ENCODE measurements around the gene WDR72.

The WDR72 gene

DNA sequence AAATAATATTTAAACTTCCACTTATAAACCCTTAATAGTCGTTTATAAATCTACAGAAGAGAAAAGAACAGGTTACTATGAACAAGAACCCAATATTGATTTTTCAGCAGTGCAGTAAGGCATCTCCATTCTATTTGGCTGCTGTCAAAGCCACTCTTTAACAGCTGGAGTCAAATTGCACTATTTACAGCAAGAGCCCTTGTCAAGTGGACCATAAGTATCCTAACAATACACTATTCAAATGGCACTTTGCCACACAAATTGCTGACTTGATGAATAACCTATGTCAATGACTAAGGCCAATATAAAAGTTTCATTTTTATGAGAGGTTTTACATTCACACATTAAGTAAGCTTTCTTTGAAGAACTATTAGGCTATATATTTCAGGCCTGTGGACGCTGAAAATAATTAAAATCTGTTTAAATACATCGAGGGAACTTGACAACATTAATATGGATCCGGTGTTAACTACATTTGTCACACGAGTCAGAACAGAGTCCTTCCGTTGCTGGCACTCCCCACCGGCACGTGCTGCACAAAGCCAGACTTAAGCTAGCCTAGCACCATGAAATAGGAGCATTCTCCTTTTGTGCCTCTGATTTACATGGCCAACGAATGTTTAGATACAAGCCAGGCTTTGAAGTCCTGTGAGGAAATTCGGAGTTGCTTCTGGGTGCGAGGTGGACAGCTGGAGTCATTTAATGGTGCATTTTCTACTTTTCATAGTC lies 100.5 kb downstream of the WDR72 start:
- H3K27me3 Mint-ChIP-seq = no peaks in the 10 kb centered on the region
- ATAC-seq = no peak

DNA sequence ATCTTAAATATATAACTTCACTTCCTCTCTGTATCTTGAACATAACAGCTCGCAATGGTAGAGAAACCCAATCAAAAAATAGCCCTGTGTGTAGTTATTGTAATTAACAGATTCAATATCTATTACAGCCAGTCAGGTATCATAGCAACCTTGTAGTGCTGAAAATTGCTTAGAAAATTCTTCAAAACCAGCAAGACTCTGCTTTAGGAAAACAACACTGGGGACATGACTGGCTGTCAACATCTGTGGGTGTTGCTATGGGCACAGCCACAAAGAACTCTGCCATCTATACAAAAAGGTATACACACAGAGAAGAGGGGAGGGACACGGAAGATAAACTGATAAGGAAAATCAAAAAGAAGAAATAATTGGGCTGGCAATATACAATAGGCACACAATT lies 101.2 kb downstream of the WDR72 start:
- Mint-ChIP-seq H3K9me3 (no peaks in the 10 kb centered on the region), H3K4me3 (no peak overlapping the region), H3K4me1 (no peaks in the 10 kb centered on the region), H3K27me3 (no peaks in the 10 kb centered on the region), H3K36me3 (no peaks in the 10 kb centered on the region), H3K27ac (no peak overlapping the region)
- no peak for ATAC-seq

More for the DNA sequence above, 100.5 kb downstream of the WDR72 start:
- no peak overlapping the region for H3K4me3 Mint-ChIP-seq
- H3K9me3 Mint-ChIP-seq = no peaks in the 10 kb centered on the region
- H3K27ac Mint-ChIP-seq = no peak overlapping the region
- no peaks in the 10 kb centered on the region for H3K36me3 Mint-ChIP-seq
- no peaks in the 10 kb centered on the region for H3K4me1 Mint-ChIP-seq

DNA sequence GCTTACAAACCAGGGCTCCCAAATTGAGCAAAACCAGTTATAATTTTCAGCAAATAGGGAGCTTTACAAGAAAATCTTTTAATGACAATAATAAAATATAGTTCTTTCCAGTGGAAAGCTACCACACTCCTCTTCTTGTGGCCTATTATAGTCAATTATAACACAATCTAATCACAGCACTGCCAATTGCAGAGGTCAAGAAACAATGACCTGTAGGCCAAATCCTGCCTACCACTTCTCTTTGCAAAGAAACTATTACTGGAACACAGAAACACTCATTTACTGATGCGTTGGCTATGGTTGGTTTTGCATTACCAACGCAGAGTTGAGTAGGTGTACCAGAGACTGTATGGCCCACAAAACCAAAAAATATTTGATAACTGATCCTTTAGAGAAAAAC lies 110.5 kb downstream of the WDR72 start:
- H3K4me3 Mint-ChIP-seq = no peak overlapping the region
- no peaks in the 10 kb centered on the region for H3K4me1 Mint-ChIP-seq
- no peak overlapping the region for H3K27ac Mint-ChIP-seq
- no peak for ATAC-seq
- no peaks in the 10 kb centered on the region for H3K27me3 Mint-ChIP-seq
- no peaks in the 10 kb centered on the region for H3K9me3 Mint-ChIP-seq
- no peaks in the 10 kb centered on the region for H3K36me3 Mint-ChIP-seq

DNA sequence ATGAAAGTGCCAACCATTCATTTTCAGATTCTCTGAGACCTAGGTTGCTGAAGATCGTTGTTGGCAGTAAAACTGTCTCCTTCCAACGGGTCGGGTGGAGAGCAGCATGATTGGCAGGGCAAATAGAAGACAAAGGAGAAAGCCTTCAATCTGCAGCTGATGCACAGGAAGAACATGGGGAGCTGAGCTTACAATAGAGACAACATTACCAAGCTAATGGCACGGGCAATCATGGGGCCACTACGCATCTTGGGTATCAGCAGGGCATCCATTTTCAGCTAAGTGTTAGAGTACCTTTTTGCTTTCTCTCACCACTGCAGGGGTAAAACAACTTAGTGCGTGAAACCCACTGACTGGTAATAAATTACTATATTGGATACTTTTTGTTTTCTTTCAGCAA lies 114.8 kb downstream of the WDR72 start:
- Mint-ChIP-seq H3K9me3 (no peaks in the 10 kb centered on the region), H3K36me3 (no peaks in the 10 kb centered on the region), H3K27ac (no peak overlapping the region), H3K27me3 (no peaks in the 10 kb centered on the region), H3K4me3 (no peak overlapping the region), H3K4me1 (no peaks in the 10 kb centered on the region)
- ATAC-seq = no peak

DNA sequence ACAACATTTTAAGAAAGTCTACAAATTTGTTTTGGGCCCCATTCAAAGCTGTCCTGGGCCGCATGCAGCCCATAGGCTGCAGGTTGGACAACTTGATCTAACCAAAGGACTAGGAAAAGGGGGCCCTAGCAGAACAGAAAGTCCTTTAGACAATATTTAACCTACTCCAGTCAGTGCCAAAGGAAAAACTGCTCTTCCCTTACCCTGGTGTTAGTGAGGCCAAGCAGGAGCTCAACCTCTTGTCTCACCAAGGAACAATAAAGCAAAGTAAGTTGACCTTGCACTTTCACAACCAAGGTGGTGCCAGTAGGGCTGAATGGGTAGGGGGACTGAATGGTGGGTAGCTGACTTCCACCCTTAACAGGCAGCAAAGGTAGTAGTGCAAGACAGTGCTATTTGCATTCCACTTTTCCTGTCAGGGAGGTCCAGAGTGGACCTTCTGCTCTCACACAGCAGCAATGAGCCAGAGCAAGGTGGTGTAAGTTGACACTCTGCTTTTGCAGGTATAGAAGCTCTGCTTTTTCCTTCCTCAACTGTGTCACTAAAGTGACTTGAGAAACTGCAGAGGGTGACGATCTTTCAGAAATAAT lies 124.9 kb downstream of the WDR72 start:
- Mint-ChIP-seq H3K4me1 (no peaks in the 10 kb centered on the region), H3K27ac (no peak overlapping the region), H3K36me3 (no peaks in the 10 kb centered on the region), H3K9me3 (peaks cover 17% of the 10 kb centered on the region), H3K27me3 (peaks cover 9% of the 10 kb centered on the region), H3K4me3 (no peak overlapping the region)
- no peak for ATAC-seq

DNA sequence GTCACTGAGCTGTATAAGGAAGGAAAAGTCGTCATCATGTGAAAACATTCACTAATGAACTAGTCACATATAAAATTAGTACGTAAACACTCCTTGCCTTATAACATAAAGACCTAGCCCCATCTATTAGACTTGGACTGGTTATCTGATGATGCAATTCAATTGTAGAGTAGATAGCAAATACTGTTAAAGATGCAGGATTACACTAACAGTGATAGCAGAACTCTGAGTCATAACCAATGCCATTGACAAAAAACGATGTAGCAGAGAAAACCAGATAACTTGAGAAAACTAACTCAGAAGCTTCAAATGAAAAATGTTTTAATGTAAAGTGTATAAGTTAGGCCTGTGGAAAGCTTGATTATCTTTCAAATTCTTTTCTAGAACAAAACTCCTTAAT lies 132.2 kb downstream of the WDR72 start:
- Mint-ChIP-seq H3K27me3 (no peaks in the 10 kb centered on the region), H3K4me3 (no peak overlapping the region), H3K36me3 (no peaks in the 10 kb centered on the region), H3K27ac (no peak overlapping the region), H3K4me1 (no peaks in the 10 kb centered on the region), H3K9me3 (peaks cover 12% of the 10 kb centered on the region)
- ATAC-seq = no peak

DNA sequence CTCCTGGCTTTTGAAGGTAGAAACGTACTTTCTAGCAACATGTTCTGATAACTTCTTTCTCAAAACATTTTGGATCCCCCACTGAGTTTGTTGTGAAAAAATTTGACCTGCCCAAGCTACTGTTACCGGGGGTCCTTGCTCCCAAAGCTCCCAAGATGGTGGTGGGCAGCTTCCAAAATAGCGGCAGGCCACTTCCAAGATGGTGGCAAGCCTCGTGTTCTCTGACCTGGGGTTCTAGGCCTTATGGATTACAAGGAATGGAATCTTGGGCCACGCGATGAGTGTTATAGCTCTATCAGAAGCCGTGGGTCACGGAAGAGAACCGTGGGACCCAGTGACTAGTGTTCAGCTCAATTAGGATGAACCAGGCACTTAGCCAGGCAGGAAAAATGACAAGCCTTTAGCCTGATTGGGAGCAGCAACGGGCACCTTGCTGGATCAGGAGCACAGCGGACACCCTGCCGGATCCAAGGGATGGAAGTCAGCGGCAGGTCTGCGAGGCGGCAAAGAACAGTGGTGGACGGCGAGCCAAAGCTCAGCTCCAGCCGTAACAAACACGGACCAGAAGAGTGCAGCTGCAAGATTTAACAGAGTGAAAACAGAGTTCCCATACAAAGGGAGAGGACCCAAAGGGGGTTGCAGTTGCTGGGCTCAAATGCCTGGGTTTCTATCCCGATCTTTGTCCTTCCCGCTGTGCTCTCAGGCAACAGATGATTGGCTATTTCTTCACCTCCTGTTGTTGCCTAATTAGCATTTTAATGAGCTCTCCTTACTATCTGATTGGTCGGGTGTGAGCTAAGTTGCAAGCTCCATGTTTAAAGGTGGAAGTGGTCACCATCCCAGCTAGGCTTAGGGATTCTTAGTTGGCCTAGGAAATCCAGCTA lies 133.3 kb downstream of the WDR72 start:
- no peaks in the 10 kb centered on the region for H3K36me3 Mint-ChIP-seq
- H3K27ac Mint-ChIP-seq = no peak overlapping the region
- H3K9me3 Mint-ChIP-seq = peaks cover 9% of the 10 kb centered on the region
- H3K27me3 Mint-ChIP-seq = no peaks in the 10 kb centered on the region
- H3K4me1 Mint-ChIP-seq = no peaks in the 10 kb centered on the region
- no peak for ATAC-seq
- H3K4me3 Mint-ChIP-seq = no peak overlapping the region

DNA sequence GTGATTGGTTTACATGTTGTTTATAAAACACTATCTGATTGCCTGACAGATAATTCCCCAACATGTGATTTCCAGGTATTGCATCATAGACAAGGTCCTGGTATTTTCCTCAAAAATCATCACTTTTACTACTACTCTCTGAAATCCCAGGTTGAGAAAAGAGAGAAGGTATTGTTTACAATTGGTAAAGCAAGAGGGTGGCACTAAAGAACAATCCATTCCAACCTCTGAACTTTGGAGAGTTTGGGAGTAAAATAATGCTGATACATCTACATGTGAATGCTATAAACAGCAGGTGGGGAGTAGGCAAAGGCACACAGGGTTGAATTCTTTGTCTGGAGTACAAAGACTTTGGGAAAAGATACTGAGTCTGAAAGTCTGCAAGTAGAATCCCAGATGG lies 134.2 kb downstream of the WDR72 start:
- ATAC-seq = no peak
- no peaks in the 10 kb centered on the region for H3K36me3 Mint-ChIP-seq
- H3K4me1 Mint-ChIP-seq = no peaks in the 10 kb centered on the region
- no peaks in the 10 kb centered on the region for H3K27me3 Mint-ChIP-seq
- peaks cover 7% of the 10 kb centered on the region for H3K9me3 Mint-ChIP-seq
- H3K27ac Mint-ChIP-seq = no peak overlapping the region
- no peak overlapping the region for H3K4me3 Mint-ChIP-seq

DNA sequence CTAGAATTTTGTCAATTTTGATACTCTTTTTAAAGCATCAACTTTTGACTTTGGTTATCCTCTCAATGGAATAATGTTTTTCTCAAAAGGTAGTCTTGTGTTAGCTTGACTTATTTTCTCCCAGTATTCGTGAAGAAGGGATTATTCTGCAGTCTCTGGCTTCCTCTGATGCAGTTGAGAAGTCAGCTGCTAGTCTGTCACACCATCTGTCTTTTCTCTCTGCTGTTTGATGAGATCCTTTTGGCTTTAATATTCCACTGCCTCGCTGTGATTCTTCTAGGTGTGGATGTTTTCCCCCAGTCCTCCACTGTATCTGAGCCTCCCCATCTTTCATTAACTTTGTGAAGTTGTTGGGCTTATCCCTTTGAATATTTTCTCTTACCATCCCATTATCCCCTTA lies 141.0 kb downstream of the WDR72 start:
- no peaks in the 10 kb centered on the region for H3K4me1 Mint-ChIP-seq
- H3K9me3 Mint-ChIP-seq = peaks cover 4% of the 10 kb centered on the region
- H3K27ac Mint-ChIP-seq = no peak overlapping the region
- ATAC-seq = no peak
- H3K36me3 Mint-ChIP-seq = no peaks in the 10 kb centered on the region
- H3K27me3 Mint-ChIP-seq = no peaks in the 10 kb centered on the region
- no peak overlapping the region for H3K4me3 Mint-ChIP-seq

DNA sequence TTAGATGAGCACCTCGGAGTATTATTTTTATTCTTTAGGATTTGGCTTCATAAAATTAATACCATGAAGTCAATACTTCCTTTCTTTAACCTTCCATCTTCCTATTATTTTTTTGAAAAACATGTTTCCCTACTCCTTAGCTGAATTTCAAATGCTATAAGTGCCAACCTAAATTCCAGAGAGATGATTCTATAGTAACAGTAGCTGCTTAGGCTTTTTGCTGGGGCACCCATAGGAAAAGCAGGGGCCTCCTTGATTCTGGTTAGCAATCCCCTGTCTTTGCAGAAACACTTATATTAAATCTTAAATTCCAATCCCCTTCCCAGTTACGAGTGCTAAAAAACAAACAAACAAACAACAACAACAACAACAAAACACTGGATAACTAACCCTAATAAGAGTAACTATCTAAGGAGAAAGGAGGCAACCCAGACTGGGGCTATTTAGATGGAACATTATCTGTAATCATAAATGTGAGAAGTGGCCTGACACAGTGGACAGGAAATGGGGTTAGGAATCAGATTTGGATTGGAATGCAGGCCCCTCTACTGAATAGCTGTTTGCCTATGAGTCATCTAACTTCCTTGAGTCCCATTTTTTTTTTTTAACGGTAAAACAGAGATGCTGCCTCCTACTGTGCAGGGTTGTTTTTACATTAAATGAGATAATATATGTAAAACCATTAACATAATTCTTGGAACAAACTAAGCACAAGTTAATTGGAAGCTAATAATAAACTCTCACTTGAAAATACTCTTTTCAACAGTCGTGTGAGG lies 148.1 kb downstream of the WDR72 start:
- Mint-ChIP-seq H3K4me3 (no peak overlapping the region), H3K27ac (no peak overlapping the region), H3K36me3 (no peaks in the 10 kb centered on the region), H3K4me1 (no peaks in the 10 kb centered on the region), H3K9me3 (no peaks in the 10 kb centered on the region), H3K27me3 (no peaks in the 10 kb centered on the region)
- ATAC-seq = no peak

DNA sequence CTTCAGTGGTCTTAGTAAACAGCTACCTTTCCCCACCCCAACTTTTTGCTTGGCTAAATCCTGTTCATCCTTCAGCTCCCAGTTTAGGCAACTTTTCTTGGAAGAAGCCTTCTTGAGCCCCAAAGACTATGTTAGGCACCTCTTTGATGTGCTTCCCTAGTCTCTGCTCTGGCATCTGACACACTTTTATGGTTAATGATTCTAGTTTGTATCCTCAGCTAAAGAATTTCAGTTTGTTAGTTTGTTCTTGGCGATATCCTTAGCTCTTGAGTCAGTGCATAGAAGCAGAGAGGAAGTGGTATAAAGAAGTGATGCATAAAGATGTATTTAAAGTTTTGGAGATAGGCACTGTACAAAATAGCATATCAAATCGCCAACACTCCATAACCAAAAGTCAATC lies 168.4 kb downstream of the WDR72 start:
- Mint-ChIP-seq H3K4me3 (no peak overlapping the region), H3K36me3 (no peaks in the 10 kb centered on the region), H3K4me1 (no peaks in the 10 kb centered on the region), H3K27ac (no peak overlapping the region), H3K27me3 (no peaks in the 10 kb centered on the region), H3K9me3 (no peaks in the 10 kb centered on the region)
- no peak for ATAC-seq

DNA sequence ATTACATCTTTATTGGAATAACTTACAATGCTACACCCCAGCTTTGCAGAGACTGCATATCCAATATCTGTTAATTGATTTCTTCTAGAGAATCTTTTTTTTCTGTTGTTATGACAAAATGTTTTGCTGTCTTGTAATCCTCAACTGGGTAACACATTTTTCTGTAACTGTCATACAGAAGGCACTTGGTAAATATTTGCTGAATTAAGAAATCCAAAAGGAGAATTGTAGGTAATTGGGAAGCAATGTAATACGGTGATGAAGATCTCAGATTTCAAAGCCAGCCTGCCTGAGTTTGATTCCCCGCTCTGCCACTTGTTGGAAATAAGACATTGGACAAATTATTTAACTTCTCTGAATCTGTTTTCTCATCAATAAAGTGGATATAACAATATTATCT lies 169.1 kb downstream of the WDR72 start:
- Mint-ChIP-seq H3K27ac (no peak overlapping the region), H3K4me3 (no peak overlapping the region), H3K36me3 (no peaks in the 10 kb centered on the region), H3K4me1 (no peaks in the 10 kb centered on the region), H3K9me3 (no peaks in the 10 kb centered on the region), H3K27me3 (no peaks in the 10 kb centered on the region)
- ATAC-seq = no peak

DNA sequence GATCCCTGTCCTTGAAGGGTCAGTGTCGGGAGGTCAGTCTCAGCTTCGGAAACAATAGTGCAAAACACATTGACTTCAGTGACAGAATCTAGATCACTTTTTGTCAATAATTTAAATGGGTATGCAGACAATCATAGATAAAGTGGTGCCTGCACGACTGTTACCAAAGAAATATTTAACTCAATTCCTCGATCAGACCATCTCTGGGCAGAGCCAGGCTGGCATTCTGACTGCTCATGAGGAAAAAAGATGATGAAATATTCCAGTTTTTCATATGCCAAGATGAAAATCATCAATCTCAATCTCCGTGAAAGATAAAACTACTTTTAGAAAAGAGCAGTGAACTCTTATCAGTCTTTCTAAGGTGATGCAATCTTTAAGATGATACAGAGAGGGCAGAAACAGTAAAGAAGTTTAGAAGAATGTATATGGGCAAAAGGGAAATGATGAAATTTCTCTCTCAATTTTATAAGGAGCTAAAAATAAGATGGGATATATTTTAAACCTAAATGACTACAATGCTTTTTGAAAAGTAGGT lies 169.9 kb downstream of the WDR72 start:
- Mint-ChIP-seq H3K9me3 (no peaks in the 10 kb centered on the region), H3K36me3 (no peaks in the 10 kb centered on the region), H3K27me3 (no peaks in the 10 kb centered on the region), H3K27ac (no peak overlapping the region), H3K4me3 (no peak overlapping the region), H3K4me1 (no peaks in the 10 kb centered on the region)
- no peak for ATAC-seq

DNA sequence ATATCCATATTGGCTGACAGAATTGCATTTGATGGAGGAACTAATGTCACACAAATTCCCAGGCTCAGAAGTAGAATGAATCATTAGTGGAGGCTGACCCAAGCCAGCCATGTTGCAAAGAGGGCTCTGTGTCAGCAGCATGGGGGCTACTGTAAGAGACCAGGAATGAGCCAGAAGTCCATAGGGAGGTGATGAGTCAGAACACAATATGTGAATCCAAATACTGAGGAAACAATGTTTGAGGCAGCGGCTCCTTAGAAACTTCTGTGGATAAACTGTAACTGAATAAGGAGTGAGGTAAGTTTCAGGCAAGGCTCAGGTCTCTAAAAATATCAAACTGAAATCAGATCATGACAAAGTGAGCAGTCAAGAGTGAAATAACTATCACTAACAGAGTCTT lies 170.7 kb downstream of the WDR72 start:
- Mint-ChIP-seq H3K36me3 (no peaks in the 10 kb centered on the region), H3K27me3 (no peaks in the 10 kb centered on the region), H3K27ac (no peak overlapping the region), H3K9me3 (no peaks in the 10 kb centered on the region), H3K4me3 (no peak overlapping the region), H3K4me1 (no peaks in the 10 kb centered on the region)
- ATAC-seq = no peak

DNA sequence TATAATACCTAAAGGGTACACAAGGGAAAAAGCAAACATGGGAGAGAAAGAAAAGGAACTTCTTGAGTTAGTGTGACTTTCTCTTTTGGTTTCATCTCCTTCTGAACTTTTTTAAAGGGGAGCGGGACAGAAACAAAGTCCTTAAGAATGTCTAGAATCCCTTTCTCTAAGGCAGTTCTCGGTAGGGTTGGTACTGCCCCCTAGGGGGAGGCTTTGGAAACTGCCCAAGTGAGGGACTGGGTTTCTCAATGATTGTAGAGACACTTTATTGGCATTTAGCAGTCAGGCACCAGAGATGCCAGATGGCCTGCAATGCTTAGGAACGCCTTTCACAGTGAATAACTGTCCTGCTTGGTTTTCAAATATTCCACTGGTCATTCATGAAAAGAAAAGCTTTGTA lies 172.7 kb downstream of the WDR72 start:
- H3K36me3 Mint-ChIP-seq = no peaks in the 10 kb centered on the region
- no peaks in the 10 kb centered on the region for H3K9me3 Mint-ChIP-seq
- H3K27me3 Mint-ChIP-seq = no peaks in the 10 kb centered on the region
- no peak overlapping the region for H3K4me3 Mint-ChIP-seq
- no peaks in the 10 kb centered on the region for H3K4me1 Mint-ChIP-seq
- ATAC-seq = no peak
- no peak overlapping the region for H3K27ac Mint-ChIP-seq
